ENCODE results near the gene VWA5B1.

VWA5B1 gene

DNA sequence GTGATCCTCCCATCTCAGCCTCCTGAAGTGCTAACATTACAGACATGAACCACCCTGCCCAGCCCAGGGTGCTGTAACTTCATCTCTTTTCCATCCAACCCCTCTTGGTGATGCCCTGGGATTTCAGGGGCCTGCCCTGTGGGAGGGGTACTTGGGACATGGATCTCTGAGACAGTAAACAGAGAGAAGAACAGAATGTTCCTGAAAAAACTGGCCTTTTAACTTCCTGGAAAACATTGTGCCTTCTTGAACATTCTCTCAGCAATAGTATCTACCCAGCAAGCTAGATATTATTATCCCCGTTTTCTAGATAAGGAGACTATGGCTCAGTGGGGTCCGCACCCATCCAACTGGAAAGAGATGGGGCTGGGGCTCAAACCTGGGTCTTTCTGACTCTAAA is 57.0 kb downstream of the VWA5B1 start:
- no peak for DNase-seq (ENCODE audit: low read depth in 2 of 3, low spot score in 2 of 3)

DNA sequence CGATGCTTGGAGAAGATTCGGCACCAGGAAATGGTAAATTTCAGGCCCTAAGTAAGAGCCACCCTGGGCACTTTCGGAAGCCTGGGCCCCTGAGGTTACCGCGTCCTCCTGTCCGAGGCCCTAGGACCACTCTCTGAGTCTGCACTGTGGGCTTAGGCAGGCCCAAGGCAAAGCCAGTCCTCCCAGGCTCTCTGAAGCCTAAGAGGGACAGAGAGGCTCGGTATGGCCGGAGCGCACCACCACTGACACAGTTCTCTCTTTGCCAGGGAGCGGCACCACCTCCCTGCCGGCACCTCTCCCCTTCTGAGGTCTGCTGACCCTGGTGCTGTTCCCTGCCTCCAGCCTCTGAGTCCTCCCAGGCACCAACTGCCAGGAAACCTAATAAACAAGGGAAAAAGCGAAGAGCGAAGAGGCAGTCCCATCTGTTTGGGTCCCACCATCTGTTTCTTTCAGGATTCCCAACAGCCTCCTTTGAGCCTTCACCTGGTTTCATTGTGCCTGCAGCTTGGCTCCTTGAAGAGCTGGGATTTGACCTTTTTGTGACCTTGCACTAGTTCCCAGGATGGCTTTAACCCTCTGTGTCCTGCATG is 57.7 kb downstream of the VWA5B1 start:
- DNase-seq (ENCODE audit: low read depth in 2 of 3, low spot score in 2 of 3) = no peak

DNA sequence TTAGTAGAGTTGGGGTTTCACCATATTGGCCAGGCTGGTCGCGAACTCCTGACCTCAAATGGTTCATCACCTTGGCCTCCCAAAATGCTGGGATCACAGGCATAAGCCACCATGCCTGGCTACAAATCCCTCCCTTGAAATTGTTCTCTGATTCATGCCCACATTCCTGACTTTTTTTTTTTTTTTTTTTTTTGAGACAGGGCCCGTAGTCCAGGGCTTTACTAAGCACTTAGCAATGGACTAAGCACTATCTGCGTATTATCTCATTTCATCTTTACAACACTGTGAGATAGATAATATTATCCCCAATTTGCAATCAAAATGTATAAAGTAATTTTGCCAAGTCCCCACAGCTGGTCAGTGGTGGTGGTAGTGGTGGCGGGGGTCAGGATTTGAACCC is 58.9 kb downstream of the VWA5B1 start:
- no peak for DNase-seq (ENCODE audit: low read depth in 2 of 3, low spot score in 2 of 3)

DNA sequence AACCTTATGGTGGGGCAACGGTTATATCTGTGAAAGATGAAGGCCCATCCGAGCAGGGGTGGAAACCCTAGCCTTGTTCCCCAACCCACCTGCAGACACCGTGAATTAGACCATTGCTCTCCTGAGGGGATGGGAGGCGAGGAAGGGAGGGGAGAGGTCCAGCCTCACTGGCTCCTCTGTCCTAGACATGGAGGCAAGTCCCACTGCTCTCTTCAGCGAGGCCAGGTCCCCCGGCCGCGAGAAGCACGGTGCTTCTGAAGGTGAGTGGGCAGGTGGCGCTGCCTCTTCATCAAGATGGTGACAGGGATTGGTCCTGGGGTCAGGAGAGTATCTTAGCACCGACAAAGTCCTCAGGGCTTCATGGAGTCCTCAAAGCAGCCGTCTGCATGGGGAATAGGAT is 59.3 kb downstream of the VWA5B1 start:
- no peak for DNase-seq (ENCODE audit: low read depth in 2 of 3, low spot score in 2 of 3)

DNA sequence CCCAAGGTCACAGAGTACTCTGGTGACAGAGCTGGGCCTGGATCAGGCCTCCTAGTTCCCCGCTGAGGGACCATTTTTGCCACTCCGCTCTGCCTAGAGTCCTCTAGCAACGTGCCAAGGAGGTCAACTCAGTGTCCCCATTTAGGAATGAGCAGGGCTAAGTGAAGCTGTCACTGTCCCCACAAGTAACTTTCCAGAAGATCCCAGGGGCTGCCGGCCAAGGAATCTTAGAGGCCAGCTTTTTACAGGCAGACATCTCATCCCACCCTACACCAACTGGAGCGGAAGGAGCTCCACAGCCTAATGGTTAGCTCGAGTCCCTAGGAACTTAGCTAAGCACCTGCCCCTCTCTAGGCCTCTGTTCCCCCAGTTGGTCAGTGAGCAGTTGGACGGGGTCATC is 59.7 kb downstream of the VWA5B1 start:
- DNase-seq (ENCODE audit: low read depth in 2 of 3, low spot score in 2 of 3) = no peak

DNA sequence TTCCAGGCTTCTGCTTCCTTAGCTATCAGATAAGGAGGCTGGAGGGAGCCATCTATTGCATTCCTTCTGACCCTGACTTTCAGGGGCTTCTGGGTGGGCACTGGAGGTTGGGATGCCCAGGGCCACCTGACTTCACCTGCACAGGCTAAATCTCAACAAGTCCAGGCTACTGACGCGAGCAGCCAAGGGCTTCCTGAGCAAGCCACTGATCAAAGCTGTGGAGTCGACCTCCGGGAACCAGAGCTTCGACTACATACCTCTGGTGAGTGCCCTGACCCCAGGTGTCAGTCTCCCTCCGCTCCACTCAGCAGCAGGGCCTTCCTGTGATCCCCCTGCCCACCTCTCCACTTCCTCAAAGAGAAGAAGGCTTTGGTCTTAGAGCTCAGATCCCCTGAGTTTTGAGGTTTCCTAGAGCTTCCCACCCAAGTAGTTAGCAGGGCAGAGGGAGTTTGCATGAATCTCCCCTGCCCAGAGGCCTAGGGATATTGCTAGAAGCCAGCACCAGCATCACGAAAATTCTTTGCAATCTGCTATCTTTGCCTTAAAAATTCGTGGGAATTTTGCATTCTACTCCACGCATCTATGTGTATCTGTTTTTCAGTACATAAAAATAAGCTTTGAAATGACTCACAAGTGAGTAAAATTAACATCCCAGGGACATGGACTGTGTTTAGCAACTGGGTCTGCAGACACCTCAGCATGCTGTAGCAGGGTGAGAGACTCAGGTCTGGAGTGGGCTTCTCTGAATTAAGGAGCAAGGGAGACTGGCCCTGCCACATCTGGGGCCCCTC is 61.4 kb downstream of the VWA5B1 start:
- no peak for DNase-seq (ENCODE audit: low read depth in 2 of 3, low spot score in 2 of 3)

DNA sequence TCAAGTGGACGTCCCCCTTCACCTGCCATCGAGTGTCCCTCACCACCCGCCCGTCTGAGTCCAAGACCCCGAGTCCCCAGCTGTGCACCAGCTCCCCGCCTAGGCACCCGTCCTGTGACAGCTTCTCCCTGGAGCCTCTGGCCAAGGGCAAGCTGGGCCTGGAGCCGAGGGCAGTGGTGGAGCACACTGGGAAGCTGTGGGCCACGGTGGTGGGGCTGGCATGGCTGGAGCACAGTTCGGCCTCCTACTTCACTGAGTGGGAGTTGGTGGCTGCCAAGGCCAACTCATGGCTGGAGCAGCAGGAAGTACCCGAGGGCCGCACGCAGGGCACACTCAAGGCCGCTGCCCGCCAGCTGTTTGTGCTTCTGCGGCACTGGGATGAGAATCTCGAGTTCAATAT is 63.2 kb downstream of the VWA5B1 start:
- no peak for DNase-seq (ENCODE audit: low read depth in 2 of 3, low spot score in 2 of 3)

DNA sequence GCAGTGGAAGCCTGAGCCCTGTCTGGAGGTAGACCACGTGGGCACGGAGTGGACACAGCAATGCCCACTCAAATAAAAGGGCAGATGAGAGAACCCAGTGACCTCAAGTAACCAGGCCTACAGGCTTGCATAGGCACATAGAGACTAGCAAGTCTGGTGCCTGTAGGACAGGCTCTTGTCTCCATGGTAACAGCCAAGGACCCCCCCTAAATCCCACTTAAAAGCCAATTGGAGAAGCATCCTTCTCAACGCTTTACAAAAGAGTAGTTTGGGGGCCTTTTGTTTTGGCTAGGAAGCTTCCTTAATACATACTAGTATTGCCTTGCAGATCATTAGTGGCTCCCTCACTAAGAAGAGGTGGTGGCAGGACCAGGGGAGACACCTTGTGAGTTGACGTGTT is 63.9 kb downstream of the VWA5B1 start:
- no peak for DNase-seq (ENCODE audit: low read depth in 2 of 3, low spot score in 2 of 3)

DNA sequence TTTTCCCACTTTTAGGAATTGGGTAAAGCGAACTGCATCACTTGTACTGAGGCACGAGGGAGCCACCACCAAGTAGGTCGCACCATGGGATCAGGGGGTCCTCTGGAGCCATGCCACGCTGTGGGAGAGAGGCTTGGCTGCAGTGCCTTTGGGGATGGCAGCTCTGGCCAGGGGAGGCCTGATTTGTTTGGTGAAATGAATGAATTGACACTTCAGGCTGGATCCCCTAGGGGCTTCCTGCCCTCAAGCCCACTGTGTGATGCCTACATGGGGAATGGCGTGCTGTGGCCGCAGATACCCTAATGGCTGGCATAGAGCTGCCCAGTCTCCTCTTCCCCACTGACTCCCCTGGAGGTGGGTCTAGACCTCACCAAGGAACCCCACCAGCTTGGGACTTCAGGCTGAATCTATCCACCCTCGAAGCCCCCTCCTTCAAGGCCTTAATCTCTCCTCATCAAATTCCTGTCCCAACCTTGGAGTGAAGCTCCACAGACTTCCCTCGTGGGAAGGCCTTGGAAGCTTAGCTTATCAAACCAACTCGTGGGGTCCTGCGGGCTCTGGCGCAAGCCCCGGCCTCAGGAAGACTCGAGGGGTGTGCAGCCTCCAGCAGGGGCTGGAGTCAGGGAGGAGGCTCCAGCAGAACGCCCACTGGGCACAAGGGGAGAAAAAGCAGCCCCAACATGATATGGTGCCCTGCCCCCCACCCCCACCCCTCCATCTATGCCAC is 64.6 kb downstream of the VWA5B1 start:
- no peak for DNase-seq (ENCODE audit: low read depth in 2 of 3, low spot score in 2 of 3)

DNA sequence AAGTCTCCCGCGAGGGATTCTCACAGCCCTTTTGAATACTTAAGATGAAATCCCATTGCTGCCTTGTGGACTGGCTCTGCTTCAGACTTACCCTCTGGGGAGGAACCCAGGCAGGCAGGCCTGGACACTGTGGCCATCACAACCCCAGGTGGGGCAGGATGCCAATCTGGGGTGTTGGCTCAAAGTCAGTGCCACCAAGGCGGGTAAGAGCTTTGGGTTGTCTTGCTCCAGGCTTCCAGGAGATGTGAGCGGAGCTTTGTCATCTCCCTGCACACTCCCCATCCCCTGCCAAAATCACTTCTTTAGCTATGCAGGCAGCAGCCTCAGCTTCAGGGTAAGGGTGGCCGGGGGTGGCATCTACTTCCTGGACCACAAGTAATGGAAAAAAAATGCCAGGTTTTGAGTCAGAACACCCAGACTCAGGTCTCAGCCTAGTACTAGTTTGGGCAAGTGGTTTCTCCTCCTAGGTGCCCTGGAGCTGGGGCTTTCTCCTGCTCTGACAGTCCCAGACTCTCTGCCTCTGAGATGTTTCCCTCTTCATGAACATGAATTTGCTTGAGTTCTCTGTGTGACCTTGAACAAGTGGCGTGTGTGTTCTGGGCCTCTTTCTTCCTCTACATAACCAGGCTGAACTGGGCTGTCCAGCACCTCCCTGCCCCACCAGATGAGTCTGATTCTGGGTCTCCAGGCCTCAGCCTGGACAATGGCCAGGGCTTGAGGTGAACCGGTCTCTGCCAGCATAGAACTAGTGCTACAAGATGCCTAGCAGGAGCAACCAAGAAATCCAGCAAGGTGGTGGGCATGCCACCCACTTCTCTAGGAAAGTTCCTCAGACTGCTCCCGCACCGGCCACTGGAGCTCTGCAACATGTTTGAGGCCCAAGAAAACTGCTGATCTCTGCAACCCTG is 65.4 kb downstream of the VWA5B1 start:
- DNase-seq (ENCODE audit: low read depth in 2 of 3, low spot score in 2 of 3) = no peak

DNA sequence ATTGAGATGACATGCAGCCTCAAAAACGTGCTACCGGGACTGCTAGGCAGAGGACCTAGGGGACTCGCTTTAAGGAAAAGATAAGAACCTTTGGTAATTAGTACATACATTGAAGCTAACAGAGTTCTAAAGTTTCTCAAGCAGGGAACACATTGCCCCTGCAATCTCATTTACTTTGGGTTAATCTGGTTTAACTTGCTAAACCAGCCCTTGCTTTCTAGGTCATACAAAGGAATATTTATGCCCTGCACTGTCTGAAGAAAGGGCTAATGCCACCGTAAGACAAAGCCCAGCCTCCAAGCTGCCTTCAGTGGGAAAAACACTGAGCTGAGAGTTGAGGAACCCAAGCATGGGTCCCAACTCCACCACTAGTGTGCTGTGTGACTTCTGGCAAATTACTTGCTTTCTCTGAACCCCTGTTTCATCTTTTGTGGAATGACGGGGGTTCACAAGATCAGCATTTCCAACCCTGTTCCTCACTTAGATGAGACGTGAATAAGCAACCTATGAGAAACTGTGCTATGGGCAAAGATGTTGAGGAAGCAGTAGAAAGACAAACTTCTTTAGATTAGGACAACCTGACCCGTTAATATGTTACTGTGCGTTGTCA is 66.3 kb downstream of the VWA5B1 start:
- DNase-seq (ENCODE audit: low read depth in 2 of 3, low spot score in 2 of 3) = no peak

DNA sequence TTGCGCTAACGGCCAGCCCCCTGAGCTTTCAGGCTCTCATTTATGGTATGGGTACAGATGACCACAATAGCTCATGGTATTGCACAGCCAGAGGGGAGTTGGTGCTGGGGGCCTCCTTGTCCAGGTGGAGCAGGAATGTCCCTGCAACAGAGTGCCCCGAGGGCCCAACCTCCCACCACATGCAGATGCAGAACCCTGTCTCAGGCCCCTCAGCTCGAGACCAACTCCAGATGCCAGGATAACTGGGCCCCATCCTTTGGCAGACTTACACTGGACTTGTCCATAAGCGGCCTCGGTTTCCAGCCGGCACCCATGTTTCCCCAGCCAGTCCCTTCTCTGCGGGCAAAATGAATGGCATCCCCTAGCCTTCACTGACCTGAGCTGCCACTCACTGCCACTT is 67.1 kb downstream of the VWA5B1 start:
- no peak for DNase-seq (ENCODE audit: low read depth in 2 of 3, low spot score in 2 of 3)

DNA sequence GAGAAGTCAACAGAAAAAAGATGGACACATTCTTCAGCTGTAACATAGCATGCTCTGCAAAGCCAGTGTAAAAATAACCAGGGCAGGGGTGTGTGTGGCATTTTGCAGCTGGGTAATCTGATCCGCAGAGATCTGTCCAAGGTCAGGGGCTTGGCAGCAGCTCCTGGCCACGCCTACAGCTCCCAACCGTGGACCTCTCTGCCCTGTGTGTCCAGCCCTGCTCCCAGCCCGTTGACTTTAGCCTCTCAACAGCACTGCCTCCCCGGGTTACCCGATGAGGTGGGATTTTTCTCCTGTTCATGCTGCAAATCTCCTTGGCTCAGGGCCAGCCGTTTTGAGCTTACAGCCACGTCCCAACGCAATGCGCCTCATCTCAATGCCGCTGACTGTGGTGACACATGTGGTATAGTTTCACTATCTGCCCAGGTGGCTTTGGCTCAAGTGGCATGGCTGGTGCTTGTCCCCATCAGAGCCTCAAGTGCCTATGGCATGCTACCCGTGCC is 68.1 kb downstream of the VWA5B1 start:
- no peak for DNase-seq (ENCODE audit: low read depth in 2 of 3, low spot score in 2 of 3)

DNA sequence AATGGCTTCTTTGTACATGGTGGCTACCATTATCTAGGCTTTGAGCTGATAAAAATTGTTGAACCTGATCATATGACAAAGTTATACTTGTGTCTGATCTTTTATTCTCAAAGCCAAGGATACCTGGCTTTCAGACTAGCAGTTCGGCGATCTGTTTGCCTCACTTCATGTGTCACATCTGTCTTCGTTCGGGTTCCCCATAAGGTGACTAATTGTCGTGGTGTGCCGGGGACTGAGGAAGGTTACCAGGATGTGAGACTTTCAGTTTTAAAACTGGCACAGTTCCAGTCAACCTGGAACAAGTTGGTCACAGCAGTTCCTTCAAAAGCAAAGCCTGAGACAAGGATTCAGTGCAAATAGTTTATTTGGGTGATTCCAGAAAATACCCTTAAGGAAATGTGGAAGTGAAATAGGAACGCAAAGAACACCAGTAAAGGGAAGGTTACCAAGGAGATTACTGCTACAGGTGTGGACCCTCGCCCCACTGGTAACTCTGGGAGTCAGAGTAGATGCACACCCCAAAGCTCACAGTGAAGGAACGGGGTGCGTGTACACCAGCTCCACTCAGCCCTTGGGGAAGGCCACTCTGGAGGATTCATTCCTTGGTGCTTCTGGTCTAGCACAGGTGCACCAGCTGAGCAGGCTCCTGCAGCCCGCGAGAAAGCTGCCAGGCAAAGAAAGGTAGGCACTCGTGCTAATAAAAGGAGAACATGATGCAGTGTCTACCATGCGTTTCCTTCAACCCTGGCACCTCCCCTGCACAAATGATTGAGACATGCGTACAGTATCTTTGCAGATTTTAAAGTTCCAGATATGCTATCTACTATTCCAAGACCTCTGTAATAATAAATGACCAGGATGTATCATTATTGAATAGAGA is 69.0 kb downstream of the VWA5B1 start:
- DNase-seq (ENCODE audit: low read depth in 2 of 3, low spot score in 2 of 3) = peak in 2 of 3 experiments; percentile 18 to 25

DNA sequence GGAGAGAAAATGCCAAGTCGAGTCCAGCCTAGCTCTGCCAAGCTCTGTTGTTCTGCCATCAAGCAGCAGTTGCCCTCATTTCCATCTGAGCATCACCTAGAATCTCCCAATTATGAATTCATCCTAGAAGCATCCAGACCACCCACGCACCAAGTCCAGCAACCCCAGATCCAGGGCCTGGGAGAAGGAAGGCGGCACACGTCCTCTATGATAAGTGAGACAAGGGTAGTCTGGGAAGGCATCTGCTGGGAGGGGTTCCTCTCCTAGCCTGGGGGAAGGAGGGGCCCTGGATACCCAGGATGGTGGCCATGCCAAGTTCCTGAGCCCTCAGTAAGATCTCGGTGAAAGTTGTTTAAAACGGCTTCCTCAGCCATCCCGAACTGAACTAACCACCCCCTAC is 70.7 kb downstream of the VWA5B1 start:
- DNase-seq (ENCODE audit: low read depth in 2 of 3, low spot score in 2 of 3) = no peak

DNA sequence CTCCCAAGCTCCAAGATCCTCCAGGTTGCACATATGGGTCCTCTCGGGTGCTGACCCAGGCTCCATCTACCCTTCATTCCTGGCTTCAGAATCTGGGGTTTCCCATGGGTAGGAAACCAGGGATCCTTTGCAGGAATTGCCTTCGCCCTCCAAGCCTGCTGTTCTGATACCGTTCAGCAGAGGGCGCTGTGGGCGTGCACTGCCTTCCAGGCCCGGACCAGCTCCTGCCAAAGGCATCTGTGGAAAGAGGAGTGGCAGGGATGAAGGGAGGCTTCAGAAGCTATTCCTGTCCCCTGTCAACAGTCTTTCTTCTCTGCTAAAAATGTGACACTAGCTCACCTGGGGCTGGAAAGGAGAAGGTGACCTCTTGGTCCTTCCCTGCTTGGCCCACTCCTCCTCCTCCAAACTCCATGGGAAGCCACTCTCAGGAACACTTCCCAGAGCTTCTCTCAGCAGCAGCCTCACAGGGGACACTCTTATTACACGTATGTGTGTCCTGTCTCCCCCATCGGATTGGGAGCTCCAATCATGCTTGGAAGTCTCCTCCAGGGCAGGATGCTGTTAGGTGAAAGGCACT is 71.2 kb downstream of the VWA5B1 start:
- DNase-seq (ENCODE audit: low read depth in 2 of 3, low spot score in 2 of 3) = peak in 1 of 3 experiments; percentile 36

DNA sequence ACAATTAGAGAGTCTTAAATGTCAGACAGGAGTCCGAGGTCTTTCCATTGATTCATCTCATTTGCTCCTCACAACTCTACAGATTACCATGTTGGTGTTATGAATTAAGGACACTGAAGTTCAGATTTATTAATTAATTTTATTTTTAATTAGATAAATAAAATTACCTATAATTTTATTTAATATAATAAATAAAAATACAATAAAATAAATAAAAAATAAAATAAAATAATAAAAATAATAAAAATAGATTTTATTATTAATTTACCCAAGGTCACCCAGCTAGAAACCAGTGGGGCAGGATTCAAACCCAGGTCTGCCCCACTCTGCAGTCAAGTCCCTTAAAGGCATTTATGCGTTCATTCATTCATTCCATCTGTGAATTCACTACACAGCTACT is 72.2 kb downstream of the VWA5B1 start:
- DNase-seq (ENCODE audit: low read depth in 2 of 3, low spot score in 2 of 3) = no peak

DNA sequence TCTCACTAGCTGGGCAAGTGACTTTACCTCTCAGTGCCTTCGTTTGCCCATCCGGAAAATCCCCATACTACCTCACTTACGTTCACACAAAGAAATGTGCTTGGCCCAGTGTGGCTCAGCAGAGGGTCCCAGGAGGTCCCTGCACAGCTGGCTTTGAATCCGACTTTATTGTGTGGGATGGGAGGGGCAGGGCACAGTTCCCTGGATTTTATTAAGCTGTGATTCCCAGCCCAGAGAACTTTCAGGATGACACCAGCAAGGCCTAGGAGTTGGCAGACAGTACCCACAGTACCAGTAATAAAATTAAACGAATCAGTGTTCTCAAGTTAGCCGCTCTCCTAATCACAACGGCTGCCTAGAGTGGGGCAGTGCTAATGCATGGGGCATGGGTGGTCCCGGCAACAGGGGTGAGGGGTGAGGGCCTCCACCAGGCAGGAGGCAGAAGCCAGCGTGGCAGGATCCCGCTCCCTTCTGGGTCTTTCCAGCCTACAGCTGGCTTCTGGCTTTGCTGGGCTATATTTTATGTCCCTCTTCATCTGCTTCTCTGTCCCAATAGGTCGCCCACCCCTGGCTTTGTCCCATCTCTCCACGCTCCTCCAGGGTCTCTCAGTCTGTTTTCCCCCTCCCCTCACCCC is 74.9 kb downstream of the VWA5B1 start:
- no peak for DNase-seq (ENCODE audit: low read depth in 2 of 3, low spot score in 2 of 3)

DNA sequence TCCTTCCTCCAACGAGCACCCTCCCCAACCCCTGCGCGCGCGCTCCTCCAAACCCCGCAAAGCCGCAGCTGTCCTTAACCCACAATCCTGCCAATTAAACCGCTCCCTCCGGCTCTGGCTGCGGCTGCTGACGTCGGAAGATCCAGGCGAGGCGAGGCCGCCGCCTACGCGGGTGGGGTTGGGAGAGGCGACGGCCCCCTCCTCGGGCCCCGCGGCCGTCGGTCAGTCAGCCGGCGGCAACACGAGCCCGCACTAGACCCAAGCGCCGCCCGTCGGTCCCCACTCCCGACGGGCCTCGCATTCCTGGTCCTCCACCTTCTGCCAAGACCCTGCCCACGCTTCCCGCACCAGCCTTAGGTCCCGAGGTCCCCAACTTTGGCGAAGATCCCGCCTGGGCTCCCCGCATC is 75.4 kb downstream of the VWA5B1 start:
- DNase-seq (ENCODE audit: low read depth in 2 of 3, low spot score in 2 of 3) = no peak

Measured in activated CD8-positive, alpha-beta memory T cell treated with anti-CD3 and anti-CD28 coated beads for 48 hours (primary cell).